WERI-Rb-1 (cell line): ENCODE measurements around the gene CDC42EP1.

Experiments
- DNase-seq: peaks from one replicate; pipeline ENCODE4 v3.0.0-alpha.2; 2020
- H3K27ac ChIP-seq: fragments of 250-450 bp; sonication (Bioruptor Pico); 2 replicates; pipeline ENCODE4 v1.5.1; 2020; ENCODE audit warnings: mild to moderate bottlenecking, moderate library complexity
- H3K27me3 ChIP-seq: fragments of 250-450 bp; sonication (Bioruptor Pico); 2 replicates; pipeline ENCODE4 v1.5.1; 2021; ENCODE audit warnings: mild to moderate bottlenecking, low read depth, moderate library complexity; ENCODE audit not compliant: insufficient read depth, severe bottlenecking
- H3K36me3 ChIP-seq: fragments of 250-450 bp; sonication (Bioruptor Pico); 2 replicates; pipeline ENCODE4 v1.5.1; 2020; ENCODE audit warnings: mild to moderate bottlenecking, moderate library complexity
- H3K4me3 ChIP-seq: 2 replicates; pipeline ENCODE4 v1.5.1; 2011; ENCODE audit warnings: low read depth, mild to moderate bottlenecking, control low read depth, low read length
- H3K9me3 ChIP-seq: fragments of 250-450 bp; sonication (Bioruptor Pico); 2 replicates; pipeline ENCODE4 v1.5.1; 2021; ENCODE audit warnings: mild to moderate bottlenecking, moderate library complexity; ENCODE audit not compliant: severe bottlenecking
- CTCF ChIP-seq: IDR thresholded peaks from 2 replicates; pipeline ENCODE4 v1.5.1; 2011; ENCODE audit warnings: low read depth, mild to moderate bottlenecking, control low read depth, inconsistent platforms, low read length

Gene CDC42EP1

GRCh38 chr22:37556710-37557109 is 3.6 kb upstream of the CDC42EP1 start:
- no peak overlapping the region for H3K27ac ChIP-seq
- H3K27me3 ChIP-seq: peaks cover 6% of the 10 kb centered on the region
- no peaks in the 10 kb centered on the region for H3K9me3 ChIP-seq
- DNase-seq: no peak
- H3K4me3 ChIP-seq: no peak overlapping the region
- no peak for TF ChIP-seq CTCF
- no peaks in the 10 kb centered on the region for H3K36me3 ChIP-seq

GRCh38 chr22:37557321-37558001 is 2.8 kb upstream of the CDC42EP1 start:
- TF ChIP-seq CTCF: no peak
- no peak overlapping the region for H3K27ac ChIP-seq
- peaks cover 6% of the 10 kb centered on the region for H3K27me3 ChIP-seq
- no peaks in the 10 kb centered on the region for H3K36me3 ChIP-seq
- DNase-seq: no peak
- no peaks in the 10 kb centered on the region for H3K9me3 ChIP-seq
- H3K4me3 ChIP-seq: no peak overlapping the region

GRCh38 chr22:37558815-37559214 is 1.5 kb upstream of the CDC42EP1 start:
- Histone ChIP-seq H3K27ac (no peak overlapping the region), H3K27me3 (peaks cover 6% of the 10 kb centered on the region)

GRCh38 chr22:37559521-37559900 is 769 bp upstream of the CDC42EP1 start:
- H3K36me3 ChIP-seq: no peaks in the 10 kb centered on the region
- no peak overlapping the region for H3K4me3 ChIP-seq
- H3K27ac ChIP-seq: no peak overlapping the region
- no peaks in the 10 kb centered on the region for H3K9me3 ChIP-seq
- DNase-seq: no peak
- peaks cover 6% of the 10 kb centered on the region for H3K27me3 ChIP-seq
- no peak for TF ChIP-seq CTCF

More at GRCh38 chr22:37558815-37559214, 1.5 kb upstream of the CDC42EP1 start:
- Histone ChIP-seq H3K36me3 (no peaks in the 10 kb centered on the region), H3K9me3 (no peaks in the 10 kb centered on the region), H3K4me3 (no peak overlapping the region)
- no peak for TF ChIP-seq CTCF
- no peak for DNase-seq

GRCh38 chr22:37560608-37561211 is 430 bp downstream of the CDC42EP1 start:
- TF ChIP-seq CTCF: no peak
- no peak for DNase-seq
- Histone ChIP-seq H3K27me3 (peaks cover 6% of the 10 kb centered on the region), H3K36me3 (no peaks in the 10 kb centered on the region), H3K9me3 (no peaks in the 10 kb centered on the region), H3K27ac (peak overlapping the region; percentile 41), H3K4me3 (peak overlapping the region; percentile 53)
